ENCODE results near the gene SPACA7.

Gene SPACA7

GRCh38 chr13:112348642-112349345 is 27.4 kb upstream of the SPACA7 start:
- TF ChIP-seq CTCF (IDR thresholded peaks at IDR 0.05; ENCODE audit: control insufficient read depth, extremely low read depth, insufficient read depth): no peak
- no peak for DNase-seq (ENCODE audit: low read depth)

GRCh38 chr13:112349681-112350080 is 26.5 kb upstream of the SPACA7 start:
- H3K4me3 ChIP-seq (ENCODE audit: low read depth, low read length): no peak overlapping the region
- TF ChIP-seq CTCF (IDR thresholded peaks at IDR 0.05; ENCODE audit: control insufficient read depth, extremely low read depth, insufficient read depth): no peak
- DNase-seq (ENCODE audit: low read depth): no peak

More at GRCh38 chr13:112348642-112349345, 27.4 kb upstream of the SPACA7 start:
- H3K4me3 ChIP-seq (ENCODE audit: low read depth, low read length): no peak overlapping the region

- H3K4me3 ChIP-seq (ENCODE audit: low read depth, low read length): no peak overlapping the region
- no peak for DNase-seq (ENCODE audit: low read depth)
- TF ChIP-seq CTCF (IDR thresholded peaks at IDR 0.05; ENCODE audit: control insufficient read depth, extremely low read depth, insufficient read depth): no peak
Observed at GRCh38 chr13:112350300-112350699, 25.9 kb upstream of the SPACA7 start.

GRCh38 chr13:112351825-112352224 is 24.3 kb upstream of the SPACA7 start:
- no peak for TF ChIP-seq CTCF (IDR thresholded peaks at IDR 0.05; ENCODE audit: control insufficient read depth, extremely low read depth, insufficient read depth)
- no peak for DNase-seq (ENCODE audit: low read depth)

GRCh38 chr13:112353856-112354255 is 22.3 kb upstream of the SPACA7 start:
- H3K4me3 ChIP-seq (ENCODE audit: low read depth, low read length): no peak overlapping the region
- no peak for DNase-seq (ENCODE audit: low read depth)
- TF ChIP-seq CTCF (IDR thresholded peaks at IDR 0.05; ENCODE audit: control insufficient read depth, extremely low read depth, insufficient read depth): no peak

More at GRCh38 chr13:112351825-112352224, 24.3 kb upstream of the SPACA7 start:
- H3K4me3 ChIP-seq (ENCODE audit: low read depth, low read length): no peak overlapping the region

- TF ChIP-seq CTCF (IDR thresholded peaks at IDR 0.05; ENCODE audit: control insufficient read depth, extremely low read depth, insufficient read depth): no peak
- no peak overlapping the region for H3K4me3 ChIP-seq (ENCODE audit: low read depth, low read length)
- DNase-seq (ENCODE audit: low read depth): no peak
Observed at GRCh38 chr13:112354330-112355273, 21.6 kb upstream of the SPACA7 start.

Measured in LNCaP clone FGC (cell line).